Breast epithelium (tissue), 4 donors: ENCODE data around the gene DAB2IP. TPM values are rescaled to one million over a fixed set of nuclear protein-coding genes. Genes with fewer than 3 reads are reported as not detected.
"Not testable (repeated sequence)": the region's sequence is repeated elsewhere in the genome, so short reads cannot be mapped to it uniquely, and the experiment has no call there.

Experiments used
- DNase-seq, 2 donors: peaks; one replicate each; pipeline ENCODE4 v3.0.0-alpha.2; 2019; ENCODE audit warnings: low spot score in 2 of 2
- H3K27ac ChIP-seq, 2 donors: fragments of 200-600 bp; sonication (generic) in 1 of 2; one replicate each; pipeline ENCODE4 v1.5.1; 2016 to 2019; ENCODE audit warnings: mild to moderate bottlenecking in 1 of 2
- H3K27me3 ChIP-seq, 2 donors: fragments of 200-600 bp; sonication (generic) in 1 of 2; one replicate each; pipeline versions ENCODE4 v1.5.1 to v1.6.0; 2017 to 2019; ENCODE audit warnings: control low read depth in 1 of 2, mild to moderate bottlenecking in 1 of 2
- H3K36me3 ChIP-seq: fragments of 200-600 bp; one replicate; pipeline ENCODE4 v1.5.1; 2019
- H3K4me1 ChIP-seq, 2 donors: fragments of 200-600 bp; sonication (generic); one replicate each; pipeline ENCODE4 v1.5.1; 2016 to 2019; ENCODE audit warnings: control low read depth in 1 of 2
- H3K4me3 ChIP-seq, 3 donors: fragments of 200-600 bp; sonication (generic); 1 replicate in 2 of 3; 2 replicates in 1 of 3; pipeline ENCODE4 v1.5.1; 2016 to 2019; ENCODE audit warnings: mild to moderate bottlenecking in 3 of 3, moderate library complexity in 2 of 3
- H3K9me3 ChIP-seq, 2 donors: fragments of 200-600 bp; sonication (generic) in 1 of 2; one replicate each; pipeline ENCODE4 v1.5.1; 2016 to 2019; ENCODE audit warnings: control low read depth in 1 of 2
- CTCF ChIP-seq, 3 donors: fragments of 450-650 bp; IDR thresholded peaks; one replicate each; pipeline ENCODE4 v1.5.1; 2016 to 2017; ENCODE audit warnings: antibody characterized with exemption in 3 of 3, mild to moderate bottlenecking in 3 of 3, moderate library complexity in 3 of 3
- POLR2A ChIP-seq: fragments of 450-650 bp; IDR thresholded peaks from one replicate; pipeline ENCODE4 v1.6.1; 2016; ENCODE audit warnings: antibody characterized with exemption, mild to moderate bottlenecking, moderate library complexity
- POLR2AphosphoS5 ChIP-seq, 3 donors: sonication (generic); formaldehyde crosslinking; IDR thresholded peaks; one replicate each; pipeline ENCODE4 v1.6.1; 2017; ENCODE audit warnings: antibody characterized with exemption in 3 of 3
- intact Hi-C: fragments of 100-400 bp; cut with DNase I; formaldehyde crosslinking; loops from one replicate; pipeline ENCODE4 v1.15.1; 2023; ENCODE audit warnings: low total_unique reads
- total RNA-seq, 3 donors: library from RNA; depleted of rRNA; stranded (reverse); fragments of >200 nt; gene quantifications; one replicate each; pipeline ENCODE4 v1.1.0, GENCODE V29; 2016

DAB2IP gene
- total RNA-seq, 3 donors from 2014 or later: 16.0 to 56.0 (median 55.8) TPM

GRCh38 chr9:121738411-121738810, 87.0 kb downstream of the DAB2IP start:
- intact Hi-C loops: no loop called here
- no peak for TF ChIP-seq POLR2A
- TF ChIP-seq POLR2AphosphoS5 (IDR thresholded peaks at IDR 0.05): no peak
- no peak for TF ChIP-seq CTCF (IDR thresholded peaks at IDR 0.05)

DNA sequence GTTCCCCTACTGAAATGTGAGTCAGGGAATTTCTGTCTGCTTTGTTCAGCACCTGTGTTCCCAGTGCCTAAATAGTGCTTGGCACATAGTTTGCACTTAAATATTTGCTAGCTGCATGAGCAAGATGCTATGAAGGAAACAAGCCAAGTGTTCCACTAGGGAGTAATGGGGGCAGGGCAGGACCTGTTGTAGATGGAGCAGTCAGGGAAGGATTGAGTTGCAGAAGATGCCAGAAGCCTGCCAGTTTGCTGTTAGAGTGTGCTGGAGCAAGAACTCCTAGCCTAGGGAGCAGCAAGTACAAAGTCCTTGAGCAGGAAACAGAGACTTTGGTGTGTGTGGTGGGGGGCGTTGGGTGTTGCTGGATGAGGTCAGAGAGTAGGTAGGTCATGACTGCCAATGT, 87.5 kb downstream of the DAB2IP start:
- TF ChIP-seq POLR2AphosphoS5 (IDR thresholded peaks at IDR 0.05) (no peak), POLR2A (no peak), CTCF (IDR thresholded peaks at IDR 0.05) (no peak)
- Histone ChIP-seq H3K27ac (peak overlapping the region; percentile 88 to 92), H3K9me3 (no peaks in the 10 kb centered on the region), H3K27me3 (no peaks in the 10 kb centered on the region), H3K4me3 (peak overlapping the region in 1 of 3 donors; percentile 32), H3K36me3 (no peaks in the 10 kb centered on the region), H3K4me1 (peaks cover 16 to 39% of the 10 kb centered on the region in 2 donors)
- intact Hi-C loops: no loop called here
- no peak for DNase-seq

More at GRCh38 chr9:121738411-121738810, 87.0 kb downstream of the DAB2IP start:
- H3K27ac ChIP-seq: peak overlapping the region; percentile 88 to 92
- H3K9me3 ChIP-seq: no peaks in the 10 kb centered on the region
- no peaks in the 10 kb centered on the region for H3K36me3 ChIP-seq
- H3K4me3 ChIP-seq: peak overlapping the region in 1 of 3 donors; percentile 32
- peaks cover 16 to 39% of the 10 kb centered on the region in 2 donors for H3K4me1 ChIP-seq
- H3K27me3 ChIP-seq: no peaks in the 10 kb centered on the region
- no peak for DNase-seq

DNA sequence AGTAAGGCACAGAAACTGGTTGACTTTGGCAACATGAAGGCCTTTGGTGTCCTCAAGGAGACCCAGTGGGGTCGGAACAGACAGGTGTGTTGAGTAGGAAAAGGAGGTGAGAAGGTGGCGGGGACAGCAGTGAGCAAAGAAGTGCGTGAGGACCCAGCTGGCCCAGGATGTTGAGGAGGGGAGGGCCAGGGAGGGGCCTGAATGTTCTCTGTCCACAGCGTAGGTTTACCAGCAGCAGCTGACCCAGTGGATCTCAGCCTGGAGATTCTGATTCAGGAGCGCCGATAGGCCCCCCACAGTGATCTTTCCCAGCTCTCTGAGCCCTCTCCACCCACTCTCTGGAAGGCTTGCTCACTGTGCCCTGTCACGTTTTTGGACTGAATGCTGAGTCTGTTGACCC, 88.5 kb downstream of the DAB2IP start:
- Histone ChIP-seq H3K4me1 (peaks cover 18 to 46% of the 10 kb centered on the region in 2 donors), H3K36me3 (no peaks in the 10 kb centered on the region), H3K4me3 (no peak overlapping the region), H3K27me3 (no peaks in the 10 kb centered on the region), H3K27ac (peak overlapping the region; percentile 88 to 92), H3K9me3 (no peaks in the 10 kb centered on the region)
- no peak for DNase-seq
- intact Hi-C loops: loop anchor here (5.0 kb wide), 1 partner anchor 38 kb away; no protein-coding TSS in a partner anchor
- no peak for TF ChIP-seq CTCF (IDR thresholded peaks at IDR 0.05)
- TF ChIP-seq POLR2AphosphoS5 (IDR thresholded peaks at IDR 0.05): no peak

GRCh38 chr9:121741228-121741918, 89.9 kb downstream of the DAB2IP start:
- Histone ChIP-seq H3K4me1 (peaks cover 12 to 43% of the 10 kb centered on the region in 2 donors), H3K27ac (peak overlapping the region; percentile 88 to 92), H3K27me3 (no peaks in the 10 kb centered on the region), H3K36me3 (no peaks in the 10 kb centered on the region), H3K4me3 (peak overlapping the region in 1 of 3 donors; percentile 32), H3K9me3 (no peaks in the 10 kb centered on the region)
- TF ChIP-seq POLR2A (no peak), CTCF (IDR thresholded peaks at IDR 0.05) (no peak), POLR2AphosphoS5 (IDR thresholded peaks at IDR 0.05) (no peak)
- DNase-seq: no peak
- intact Hi-C loops: loop anchor here (5.0 kb wide), 1 partner anchor 39 kb away; no protein-coding TSS in a partner anchor

GRCh38 chr9:121741919-121742283, 90.5 kb downstream of the DAB2IP start:
- not testable (repeated sequence) for H3K9me3 ChIP-seq, H3K27me3 ChIP-seq, H3K4me3 ChIP-seq, DNase-seq, H3K36me3 ChIP-seq
- Histone ChIP-seq H3K4me1 (peaks cover 12 to 43% of the 10 kb centered on the region in 2 donors), H3K27ac (peak overlapping the region; percentile 88 to 92)
- intact Hi-C loops: loop anchor here (5.0 kb wide), 1 partner anchor 40 kb away; no protein-coding TSS in a partner anchor
